Occipital lobe (tissue), 2 donors: ENCODE results near the gene GPR108. TPM values are rescaled to one million over a fixed set of nuclear protein-coding genes. Genes with fewer than 3 reads are reported as not detected.
A peak's percentile ranks its signal among the peaks of the same experiment; 100 is the strongest.
"Not testable (repeated sequence)": the region's sequence is repeated elsewhere in the genome, so short reads cannot be mapped to it uniquely, and the experiment has no call there.

Source experiments
- DNase-seq: peaks from one replicate; lab custom pipeline; 2025; lab: John Stamatoyannopoulos, UW
- total RNA-seq: library from RNA; depleted of rRNA; stranded (reverse); fragments of >200 nt; gene quantifications from one replicate; pipeline ENCODE4 v1.2.3, GENCODE V29; 2014

Gene GPR108
- total RNA-seq, 1 donor from 2014 or later: 11.2 TPM

- DNase-seq: no peak
These were observed 23.8 kb upstream of the GPR108 start for GRCh38 chr19:6761053-6761676.

DNA sequence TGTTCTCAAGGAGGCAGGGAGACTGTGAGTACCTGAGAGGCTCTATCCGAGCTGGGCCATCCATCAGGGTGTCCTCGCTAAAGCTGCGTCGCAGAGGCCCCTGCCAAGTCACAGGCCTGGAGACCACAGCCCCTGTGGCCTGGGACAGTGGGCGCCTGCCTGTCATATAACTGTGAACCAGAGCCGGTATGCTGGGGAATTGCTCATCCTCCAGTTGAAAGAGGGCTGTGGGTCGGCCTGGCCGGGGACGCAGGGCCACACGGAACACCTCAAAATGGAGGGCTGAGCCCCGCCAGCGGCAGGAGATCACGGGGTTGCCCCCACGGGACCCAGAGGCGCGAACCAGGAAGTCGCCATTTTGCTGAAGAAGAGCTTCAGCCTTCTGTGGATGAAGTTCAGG lies 23.2 kb upstream of the GPR108 start:
- no peak for DNase-seq

DNA sequence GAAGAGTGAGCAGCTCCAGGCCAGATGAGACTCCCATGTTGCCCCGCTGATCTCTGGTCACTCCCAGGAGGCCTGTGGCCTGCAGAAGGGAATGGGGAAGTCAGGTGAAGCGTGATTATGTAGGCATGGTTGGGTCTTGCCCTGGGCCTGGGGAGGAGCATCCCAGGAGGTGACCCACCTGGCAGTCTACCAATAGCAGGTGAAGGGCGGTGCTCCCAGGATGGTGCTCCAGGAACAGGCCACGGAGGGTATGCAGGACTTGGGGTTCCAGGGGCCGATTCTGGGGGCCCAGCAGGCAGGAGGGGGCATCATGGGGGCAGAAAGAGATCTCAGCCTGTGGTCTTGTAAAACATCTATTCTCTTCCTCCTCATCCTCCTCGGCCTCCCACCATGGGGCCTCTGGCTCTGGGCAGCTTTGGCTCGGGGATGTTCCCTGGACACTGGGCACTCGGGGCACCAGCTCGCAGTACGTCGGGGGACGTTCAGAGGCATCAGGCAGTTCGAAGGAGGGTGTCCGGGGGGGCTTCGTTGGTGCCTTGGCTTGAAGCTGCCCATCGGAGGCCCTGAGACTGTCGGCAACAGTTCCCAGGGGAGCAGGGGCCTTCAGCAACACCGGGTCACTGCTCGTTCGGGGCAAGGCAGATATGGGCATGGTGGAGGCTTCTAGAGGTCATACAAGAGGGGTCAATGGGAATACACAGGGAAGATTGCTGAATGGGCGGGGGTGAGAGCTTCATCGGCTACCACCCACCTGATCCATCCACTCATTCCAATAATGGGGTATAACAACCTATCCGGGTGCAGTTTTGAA lies 17.5 kb upstream of the GPR108 start:
- no peak for DNase-seq

GRCh38 chr19:6754136-6754535 lies 16.8 kb upstream of the GPR108 start:
- no peak for DNase-seq

- DNase-seq: no peak
These were observed 16.0 kb upstream of the GPR108 start for GRCh38 chr19:6753178-6754031.

GRCh38 chr19:6752256-6753177 lies 15.1 kb upstream of the GPR108 start:
- DNase-seq: no peak

DNA sequence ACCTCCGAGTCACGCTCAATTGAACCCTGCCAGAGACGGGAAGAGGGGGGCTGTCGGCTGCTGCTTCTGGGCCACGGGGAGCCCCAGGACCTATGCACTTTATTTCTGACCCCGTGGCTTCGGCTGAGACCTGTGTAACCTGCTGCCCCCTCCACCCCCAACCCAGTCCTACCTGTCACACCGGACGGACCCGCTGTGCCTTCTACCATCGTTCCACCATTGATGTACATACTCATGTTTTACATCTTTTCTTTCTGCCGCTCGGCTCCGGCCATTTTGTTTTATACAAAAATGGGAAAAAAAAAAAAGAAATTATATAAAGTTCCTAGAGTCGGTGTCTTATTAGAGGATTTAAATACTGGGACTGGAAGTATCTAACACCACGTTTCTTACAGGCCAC lies 13.8 kb upstream of the GPR108 start:
- no peak for DNase-seq

GRCh38 chr19:6750062-6750461 lies 12.7 kb upstream of the GPR108 start:
- DNase-seq: no peak

DNA sequence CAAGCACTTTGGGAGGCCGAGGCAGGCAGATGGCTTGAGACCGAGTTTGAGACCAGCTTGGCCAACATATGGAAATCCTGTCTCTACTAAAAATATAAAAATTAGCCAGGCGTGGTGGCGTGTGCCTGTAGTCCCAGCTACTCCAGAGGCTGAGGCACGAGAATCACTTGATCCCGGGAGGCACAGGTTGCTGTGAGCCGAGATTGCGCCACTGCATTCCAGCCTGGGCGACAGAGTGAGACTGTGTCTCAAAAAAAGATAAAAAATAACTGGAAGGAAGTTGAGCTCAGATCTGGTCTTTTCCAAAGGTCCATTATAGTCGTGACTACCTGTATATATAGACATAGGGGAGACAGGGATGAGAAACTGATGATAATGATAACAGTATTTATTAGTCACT lies 11.2 kb upstream of the GPR108 start:
- DNase-seq: not testable (repeated sequence)

DNA sequence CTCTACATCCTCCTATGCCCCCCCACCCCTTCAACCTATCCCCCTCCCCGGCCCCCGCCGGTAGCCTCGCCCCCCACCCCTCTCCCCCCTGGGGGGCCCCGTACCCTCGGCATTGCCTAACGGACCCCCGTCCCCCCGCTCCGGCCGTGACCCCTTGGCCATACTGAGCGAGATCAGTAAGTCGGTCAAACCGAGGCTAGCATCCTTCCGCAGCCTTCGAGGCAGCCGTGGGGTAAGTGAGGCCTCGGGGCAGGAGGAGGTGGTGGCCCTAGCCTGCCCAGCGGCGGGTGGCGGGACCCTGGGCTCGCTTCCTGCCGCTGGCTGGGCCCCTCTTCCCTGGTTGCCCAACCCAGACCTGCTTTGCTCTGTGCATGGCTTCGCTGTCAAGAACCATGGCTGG lies 8.6 kb upstream of the GPR108 start:
- no peak for DNase-seq

DNA sequence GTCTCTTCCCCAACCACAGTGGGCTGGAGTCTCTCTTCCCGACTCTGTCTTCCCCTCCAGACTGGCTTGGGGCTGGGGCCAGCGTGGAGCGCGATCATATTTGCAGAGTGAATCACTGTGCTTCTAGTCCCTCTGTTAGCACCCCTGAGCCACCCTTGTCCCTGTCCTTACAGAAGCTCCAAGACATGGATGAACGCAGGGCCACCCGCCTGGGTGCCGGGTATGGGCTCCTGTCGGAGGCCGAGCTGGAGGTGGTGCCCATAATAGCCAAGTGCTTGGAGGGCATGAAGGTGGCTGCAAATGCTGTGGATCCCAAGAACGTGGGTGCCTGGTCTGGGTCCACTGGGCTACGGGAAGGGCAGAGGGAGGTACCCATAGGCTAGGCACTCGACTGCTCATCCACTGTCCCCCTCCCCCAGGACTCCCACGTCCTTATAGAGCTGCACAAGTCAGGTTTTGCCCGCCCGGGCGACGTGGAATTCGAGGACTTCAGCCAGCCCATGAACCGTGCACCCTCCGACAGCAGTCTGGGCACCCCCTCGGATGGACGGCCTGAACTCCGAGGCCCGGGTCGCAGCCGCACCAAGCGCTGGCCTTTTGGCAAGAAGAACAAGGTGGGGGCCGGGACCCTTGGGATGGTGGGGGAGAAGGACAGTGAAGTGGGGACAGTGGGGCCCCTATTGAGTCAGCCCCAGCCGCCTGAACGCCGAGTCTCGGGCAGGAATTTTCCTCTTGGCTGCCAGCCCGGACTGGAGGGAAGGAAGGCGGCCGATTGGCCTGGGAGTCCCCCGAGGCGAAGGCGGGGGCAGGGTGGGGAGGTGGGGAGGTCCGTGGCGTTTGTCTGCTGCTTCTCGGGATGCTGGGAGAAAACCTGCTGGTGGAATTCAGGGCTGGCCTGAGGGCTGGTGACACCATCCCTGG lies 7.3 kb upstream of the GPR108 start:
- DNase-seq: peak; percentile 47

DNA sequence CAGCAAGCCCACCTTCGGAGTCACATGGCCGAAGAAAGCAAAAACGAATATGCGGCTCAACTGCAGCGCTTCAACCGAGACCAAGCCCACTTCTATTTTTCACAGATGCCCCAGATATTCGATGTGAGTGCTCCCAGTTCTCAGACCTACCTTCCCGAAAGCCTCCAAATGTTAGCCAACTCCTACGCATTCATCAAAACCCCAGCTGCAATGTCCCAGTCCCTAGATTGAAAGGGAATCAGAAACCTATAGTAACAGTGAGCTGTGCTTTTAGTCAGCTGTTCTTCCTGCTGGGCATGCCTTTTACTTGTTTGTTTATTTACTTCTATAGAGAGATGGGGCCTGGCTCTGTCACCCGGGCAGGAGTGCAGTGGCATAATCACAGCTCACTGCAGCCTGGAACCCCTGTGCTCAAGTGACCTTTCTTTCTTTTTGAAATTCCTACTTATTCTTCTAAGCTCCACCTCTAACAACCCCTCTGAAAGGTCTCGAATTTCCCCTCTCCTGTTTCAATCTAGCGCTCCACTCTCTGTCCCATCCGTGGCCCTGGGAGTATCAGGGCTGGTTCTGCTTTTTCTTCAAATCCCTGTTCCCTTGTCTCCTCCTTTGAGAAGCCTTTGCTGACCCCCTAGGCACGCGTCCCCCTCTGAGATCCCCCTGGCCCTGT lies 6.5 kb upstream of the GPR108 start:
- no peak for DNase-seq

GRCh38 chr19:6743066-6743465 lies 5.7 kb upstream of the GPR108 start:
- DNase-seq: no peak

- DNase-seq: no peak
These were observed 3.4 kb upstream of the GPR108 start for GRCh38 chr19:6740589-6741343.

DNA sequence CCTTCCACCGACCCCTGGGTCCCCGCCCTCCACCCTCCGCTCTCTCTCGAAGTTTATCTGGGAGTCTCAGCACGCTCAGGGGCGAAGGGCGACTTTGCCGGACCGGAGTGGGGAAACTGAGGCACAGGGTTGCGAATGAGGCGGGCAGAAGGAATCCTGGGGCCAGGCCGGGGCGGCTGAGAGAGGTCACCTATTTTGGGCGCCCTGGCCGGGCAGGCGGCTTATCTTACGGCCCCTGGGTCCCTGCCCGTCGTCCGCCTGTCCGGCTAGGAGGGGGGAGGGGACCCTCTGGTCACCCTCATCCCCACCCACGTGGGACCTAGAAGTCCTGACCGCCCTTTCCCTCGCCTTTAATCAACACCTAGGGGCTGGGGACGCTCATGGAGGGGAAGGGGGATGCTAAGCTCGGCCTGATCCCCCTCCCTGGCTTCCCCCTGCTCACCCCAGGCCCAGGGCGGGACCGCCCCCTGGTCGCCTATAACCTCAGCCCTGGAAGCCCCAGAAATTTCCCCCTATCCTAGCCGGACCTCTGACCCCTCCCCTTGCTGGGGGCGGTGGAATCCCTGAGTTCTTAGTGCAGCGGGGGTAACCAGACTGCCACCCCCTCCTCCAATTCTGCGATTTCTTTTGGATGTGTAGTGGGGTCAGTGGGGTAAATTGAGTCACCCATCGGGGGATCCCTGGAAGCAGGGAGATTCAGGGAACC lies 2.7 kb upstream of the GPR108 start:
- DNase-seq: no peak

DNA sequence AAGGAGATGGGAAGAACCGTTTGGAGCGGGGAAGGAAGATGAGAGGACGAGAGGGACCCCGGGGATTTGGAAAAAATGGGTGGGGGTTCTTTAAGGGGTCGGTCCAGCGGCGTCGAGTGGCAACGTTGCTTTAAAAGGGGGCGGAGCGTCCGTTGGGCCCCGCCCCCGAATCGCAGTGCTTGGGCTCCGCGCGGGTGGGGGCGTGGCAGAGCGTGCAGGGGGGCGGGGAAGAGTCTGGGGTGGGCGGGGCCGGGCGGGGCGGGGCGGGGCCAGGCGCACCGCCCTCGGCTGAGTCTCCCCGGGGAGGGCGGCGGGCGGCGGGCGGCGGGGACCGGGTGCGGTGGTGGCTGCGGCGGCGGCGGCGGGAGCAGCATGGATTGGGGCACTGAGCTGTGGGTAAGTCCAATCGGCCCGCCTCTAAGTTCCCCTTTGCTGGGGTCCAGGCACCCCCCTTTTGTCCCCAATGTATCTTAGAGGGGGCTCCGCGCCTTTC lies 2.1 kb upstream of the GPR108 start, which contains the start of gene TRIP10:
TSS of gene TRIP10 (plus strand) at position 291 of the 493 bp plus-strand sequence. CDS start at position 373, 82 bp downstream.
- peak; percentile 54 for DNase-seq

DNA sequence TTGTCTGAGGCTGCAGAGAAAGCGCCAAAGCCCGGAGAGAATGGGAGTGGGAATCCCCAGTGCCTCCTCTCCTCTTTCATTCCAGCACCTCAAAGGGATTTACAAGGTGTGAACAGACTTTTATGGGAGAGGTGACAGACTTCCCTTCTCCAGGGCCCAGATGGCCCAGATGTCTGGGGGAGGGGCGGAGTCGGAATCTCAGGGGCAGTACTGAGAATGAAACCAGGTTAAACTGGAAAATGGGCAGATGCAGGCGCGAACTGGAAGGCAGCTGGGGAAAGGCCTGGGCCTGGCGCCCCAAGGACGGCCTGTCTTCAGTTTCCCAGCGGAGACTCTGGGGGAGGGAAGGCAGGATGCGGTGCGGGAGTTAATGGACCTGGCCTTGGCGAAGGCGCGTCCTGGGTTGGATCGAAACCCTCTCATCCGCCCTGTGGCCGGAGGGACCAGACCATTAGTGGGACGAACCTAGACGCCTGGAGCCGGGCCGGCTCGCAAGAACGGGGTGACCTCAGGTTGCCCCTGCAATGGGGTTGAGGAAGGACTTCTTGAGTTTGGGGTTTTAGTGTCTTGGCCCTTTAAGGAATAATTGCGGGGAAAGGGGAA lies 1.5 kb upstream of the GPR108 start:
- DNase-seq: no peak
